HG02571 (cell line): ENCODE data around the gene HYI.
A peak's percentile ranks its signal among the peaks of the same experiment; 100 is the strongest.
"Not testable (repeated sequence)": the region's sequence is repeated elsewhere in the genome, so short reads cannot be mapped to it uniquely, and the experiment has no call there.

Source experiments
- ATAC-seq: cut with Tn5 transposase; IDR thresholded peaks from one replicate; pipeline ENCODE4 v1.9.1; 2021; ENCODE audit warnings: mild to moderate bottlenecking, moderate library complexity; ENCODE audit not compliant: unreplicated experiment

HYI gene

GRCh38 chr1:43465505-43466067, 11.9 kb upstream of the HYI start:
- no peak for ATAC-seq

GRCh38 chr1:43464681-43465504, 11.2 kb upstream of the HYI start:
- no peak for ATAC-seq

GRCh38 chr1:43463479-43463878, 9.7 kb upstream of the HYI start:
- ATAC-seq: no peak

GRCh38 chr1:43460988-43461693, 7.4 kb upstream of the HYI start:
- no peak for ATAC-seq

GRCh38 chr1:43458379-43458778, 4.6 kb upstream of the HYI start:
- not testable (repeated sequence) for ATAC-seq

GRCh38 chr1:43455213-43455889, 1.6 kb upstream of the HYI start:
- no peak for ATAC-seq

GRCh38 chr1:43454270-43455011, 710 bp upstream of the HYI start:
- peak; percentile 53 for ATAC-seq

- ATAC-seq: no peak
These were observed 816 bp downstream of the HYI start for GRCh38 chr1:43452789-43453441.

- ATAC-seq: no peak
These were observed 1.8 kb downstream of the HYI start for GRCh38 chr1:43451701-43452532.

- ATAC-seq: no peak
These were observed 2.6 kb downstream of the HYI start for GRCh38 chr1:43451157-43451591.

GRCh38 chr1:43450251-43450941, 3.3 kb downstream of the HYI start:
- ATAC-seq: no peak

- ATAC-seq: no peak
These were observed 4.0 kb downstream of the HYI start for GRCh38 chr1:43449708-43450069.

GRCh38 chr1:43448955-43449707, 4.6 kb downstream of the HYI start:
- no peak for ATAC-seq

- no peak for ATAC-seq
These were observed 5.6 kb downstream of the HYI start for GRCh38 chr1:43447891-43448708.

- ATAC-seq: no peak
These were observed 6.6 kb downstream of the HYI start for GRCh38 chr1:43446881-43447835.

- no peak for ATAC-seq
These were observed 7.4 kb downstream of the HYI start for GRCh38 chr1:43446388-43446740.
